Endothelial cell of umbilical vein (primary cell): ENCODE results near the gene THBS1. TPM values are rescaled to one million over a fixed set of nuclear protein-coding genes. Genes with fewer than 3 reads are reported as not detected.

Experiments
- BruUV-seq: library from RNA; stranded (reverse); fragments of 400-500 nt; replicated peaks from 2 replicates; lab custom pipeline; 2021; lab: Mats Ljungman, UMichigan
- CTCF ChIA-PET: fragments of 300-600, 350-600 bp; sonication (Branson Sonifier 250); formaldehyde crosslinking; loops from one replicate; lab custom pipeline; 2021; ENCODE audit warnings: antibody characterized with exemption, inconsistent platforms; lab: Charles Lee
- POLR2A ChIA-PET: fragments of 300-600, 350-600 bp; sonication (Branson Sonifier 250); formaldehyde crosslinking; loops from one replicate; lab custom pipeline; 2021; ENCODE audit warnings: antibody characterized with exemption, inconsistent platforms; lab: Charles Lee
- DNase-seq: peaks from one replicate; pipeline ENCODE4 v3.0.0-alpha.2; 2011; ENCODE audit warnings: low read depth, low spot score
- FAIRE-seq: peaks from 2 replicates; lab custom pipeline; 2011; peaks lifted over from hg19 to GRCh38; lab: Jason Lieb, UNC
- H2AFZ ChIP-seq: 2 replicates; pipeline ENCODE4 v1.6.0; 2012; ENCODE audit warnings: low read depth, low read length, control low read depth, inconsistent platforms
- H3K27ac ChIP-seq: 2 replicates; pipeline ENCODE4 v1.5.1; 2011; ENCODE audit warnings: low read depth, mild to moderate bottlenecking, control low read depth, low read length, moderate library complexity; ENCODE audit not compliant: insufficient read depth
- H3K27me3 ChIP-seq, 2 experiments: 2 replicates each; pipeline versions ENCODE4 v1.6.0 to v1.6.1; 2011; ENCODE audit warnings: low read length in 2 of 2, mixed read lengths in 1 of 2; ENCODE audit not compliant: control insufficient read depth in 2 of 2, insufficient read depth in 2 of 2
- H3K36me3 ChIP-seq, 2 experiments: 2 replicates in 1 of 2; 3 replicates in 1 of 2; pipeline ENCODE4 v1.5.1; 2011; ENCODE audit warnings: low read length in 2 of 2, mild to moderate bottlenecking in 1 of 2, moderate library complexity in 1 of 2; ENCODE audit not compliant: control insufficient read depth in 2 of 2, insufficient read depth in 2 of 2; ENCODE audit errors: extremely low read depth in 1 of 2
- H3K4me1 ChIP-seq: 3 replicates; pipeline ENCODE4 v1.5.1; 2011; ENCODE audit warnings: mild to moderate bottlenecking, low read length; ENCODE audit not compliant: control insufficient read depth, insufficient read depth; ENCODE audit errors: extremely low read depth
- H3K4me2 ChIP-seq: 2 replicates; pipeline ENCODE4 v1.6.1; 2011; ENCODE audit warnings: low read length, control low read depth, mixed read lengths; ENCODE audit not compliant: insufficient read depth
- H3K4me3 ChIP-seq, 3 experiments: fragments of 200-600 bp in 1 of 3; sonication (generic), shearing (Covaris generic) in 1 of 3; replicated peaks in 1 of 3; 2 replicates each; pipeline ENCODE4 v1.5.1; 2011 to 2016; ENCODE audit warnings: control low read depth in 3 of 3, low read length in 3 of 3, mild to moderate bottlenecking in 2 of 3, inconsistent platforms in 1 of 3, low read depth in 1 of 3, moderate library complexity in 1 of 3; ENCODE audit not compliant: insufficient read depth in 1 of 3
- H3K79me2 ChIP-seq: 2 replicates; pipeline ENCODE4 v1.6.0; 2012; ENCODE audit warnings: low read length, inconsistent platforms; ENCODE audit not compliant: control insufficient read depth, insufficient read depth
- H3K9ac ChIP-seq: replicated peaks from 2 replicates; pipeline ENCODE3; 2011; ENCODE audit warnings: low read length, control low read depth; ENCODE audit not compliant: insufficient read depth; ENCODE audit errors: extremely low read depth
- H3K9me1 ChIP-seq: replicated peaks from 3 replicates; pipeline ENCODE4 v1.6.0; 2011; ENCODE audit warnings: mild to moderate bottlenecking, low read length; ENCODE audit not compliant: control insufficient read depth, insufficient read depth; ENCODE audit errors: extremely low read depth
- H3K9me3 ChIP-seq: replicated peaks from 2 replicates; pipeline ENCODE4 v1.5.1; 2012; ENCODE audit warnings: low read length, inconsistent platforms; ENCODE audit not compliant: control insufficient read depth, insufficient read depth
- H4K20me1 ChIP-seq: replicated peaks from 2 replicates; pipeline ENCODE3; 2011; ENCODE audit warnings: mild to moderate bottlenecking, low read length; ENCODE audit not compliant: control insufficient read depth, insufficient read depth; ENCODE audit errors: extremely low read depth
- EZH2 ChIP-seq: IDR thresholded peaks from 2 replicates; pipeline ENCODE4 v1.6.1; 2012; ENCODE audit warnings: borderline replicate concordance, low read depth, mild to moderate bottlenecking, moderate library complexity, low read length, inconsistent platforms; ENCODE audit not compliant: severe bottlenecking
- FOS ChIP-seq: IDR thresholded peaks from 2 replicates; pipeline ENCODE4 v1.6.1; 2011; ENCODE audit warnings: mild to moderate bottlenecking, low read length, moderate library complexity, borderline replicate concordance; ENCODE audit not compliant: insufficient read depth
- GATA2 ChIP-seq: IDR thresholded peaks from 2 replicates; pipeline ENCODE4 v1.7.0; 2011; ENCODE audit warnings: low read depth, mild to moderate bottlenecking, moderate library complexity, mixed read lengths, low read length; ENCODE audit not compliant: insufficient read length, insufficient read depth
- JUN ChIP-seq: IDR thresholded peaks from 2 replicates; pipeline ENCODE4 v1.6.1; 2011; ENCODE audit warnings: borderline replicate concordance, low read depth; ENCODE audit not compliant: insufficient read length, insufficient read depth
- MYC ChIP-seq: IDR thresholded peaks from one replicate; pipeline ENCODE4 v1.6.1; 2011; ENCODE audit warnings: mild to moderate bottlenecking, low read depth, low read length
- POLR2A ChIP-seq: IDR thresholded peaks from 2 replicates; pipeline ENCODE4 v1.6.1; 2012; ENCODE audit warnings: low read depth, mild to moderate bottlenecking, control low read depth, low read length
- POLR2AphosphoS5 ChIP-seq: IDR thresholded peaks from 2 replicates; pipeline ENCODE4 v1.6.1; 2012; ENCODE audit warnings: low read depth, mild to moderate bottlenecking, control low read depth, low read length, moderate library complexity; ENCODE audit not compliant: insufficient read depth
- dilution Hi-C: fragments of 300-500 bp; cut with MboI; formaldehyde crosslinking; loops from one replicate; pipeline ENCODE4 v1.15.0; 2019; ENCODE audit warnings: low sequenced_read_pairs; ENCODE audit not compliant: extremely low pct_ligation_motif_present
- intact Hi-C: fragments of 100-400 bp; cut with micrococcal nuclease; formaldehyde crosslinking; loops from one replicate; pipeline ENCODE4 v1.10.0; 2022
- polyA plus RNA-seq, 4 experiments: library from polyadenylated mRNA; depleted of rRNA in 3 of 4; stranded (reverse) in 3 of 4; unstranded in 1 of 4; fragments of >200 nt; gene quantifications; 2 replicates each; pipeline versions ENCODE4 v1.2.1 to v1.2.3, GENCODE V29; 2011 to 2012; ENCODE audit warnings: missing spikeins in 1 of 4
- total RNA-seq: library from RNA; stranded (reverse); gene quantifications from 2 replicates; pipeline ENCODE4 v1.2.3, GENCODE V29; 2021
- TF ChIP-seq, protein P1 (sequence below), 2 donors: IDR thresholded peaks; 1 replicate in 1 of 2; 2 replicates in 1 of 2; pipeline ENCODE4 v1.5.1; 2011; ENCODE audit warnings: low read length in 2 of 2, mild to moderate bottlenecking in 2 of 2, moderate library complexity in 2 of 2, control low read depth in 1 of 2, inconsistent platforms in 1 of 2, low read depth in 1 of 2; ENCODE audit not compliant: insufficient read depth in 1 of 2; ENCODE audit errors: extremely low read depth in 1 of 2
- TF ChIP-seq, protein P2 (sequence below): IDR thresholded peaks from 2 replicates; pipeline ENCODE4 v1.6.1; 2011; ENCODE audit not compliant: insufficient read depth, insufficient read length

THBS1 gene
- total and polyA plus RNA-seq, 2 donors (not counting 3 experiments of a cell fraction or from before 2014, with no cell fraction given): 6,293 to 8,883 TPM

DNA sequence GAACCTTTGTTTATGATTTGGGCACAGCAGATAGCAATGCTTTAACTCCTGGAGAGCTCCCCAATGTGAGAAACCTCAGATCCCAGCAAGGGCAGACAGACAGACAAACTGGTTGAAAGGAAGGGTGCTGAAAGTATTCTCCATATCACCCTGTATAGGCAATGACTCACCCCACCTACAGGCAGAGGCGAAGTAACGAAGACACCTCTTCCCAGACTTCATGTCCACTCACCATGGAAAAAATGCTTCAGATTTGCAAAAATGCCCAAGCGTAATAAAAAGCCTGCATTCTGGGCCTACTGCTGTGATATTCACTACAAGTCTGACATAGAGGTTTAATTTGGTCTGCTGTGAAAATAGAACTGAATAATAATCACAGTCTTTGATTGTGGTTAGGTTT is 50.5 kb downstream of the THBS1 start:
- H2AFZ ChIP-seq: no peak overlapping the region
- no peaks in the 10 kb centered on the region for H3K79me2 ChIP-seq
- H3K4me3 ChIP-seq: no peak overlapping the region
- no peak for FAIRE-seq
- H3K36me3 ChIP-seq: no peaks in the 10 kb centered on the region
- H4K20me1 ChIP-seq: no peaks in the 10 kb centered on the region
- ChIA-PET POLR2A (no interaction called here), CTCF (interaction anchor here (1.0 to 5.8 kb wide), 8 partner anchors 8 to 125 kb away, joined by 3 to 63 read pairs (median 4); no protein-coding TSS in a partner anchor)
- H3K27me3 ChIP-seq: no peaks in the 10 kb centered on the region
- TF ChIP-seq MYC (no peak), POLR2AphosphoS5 (no peak), FOS (no peak), EZH2 (no peak)
- TF ChIP-seq, protein P1, sequence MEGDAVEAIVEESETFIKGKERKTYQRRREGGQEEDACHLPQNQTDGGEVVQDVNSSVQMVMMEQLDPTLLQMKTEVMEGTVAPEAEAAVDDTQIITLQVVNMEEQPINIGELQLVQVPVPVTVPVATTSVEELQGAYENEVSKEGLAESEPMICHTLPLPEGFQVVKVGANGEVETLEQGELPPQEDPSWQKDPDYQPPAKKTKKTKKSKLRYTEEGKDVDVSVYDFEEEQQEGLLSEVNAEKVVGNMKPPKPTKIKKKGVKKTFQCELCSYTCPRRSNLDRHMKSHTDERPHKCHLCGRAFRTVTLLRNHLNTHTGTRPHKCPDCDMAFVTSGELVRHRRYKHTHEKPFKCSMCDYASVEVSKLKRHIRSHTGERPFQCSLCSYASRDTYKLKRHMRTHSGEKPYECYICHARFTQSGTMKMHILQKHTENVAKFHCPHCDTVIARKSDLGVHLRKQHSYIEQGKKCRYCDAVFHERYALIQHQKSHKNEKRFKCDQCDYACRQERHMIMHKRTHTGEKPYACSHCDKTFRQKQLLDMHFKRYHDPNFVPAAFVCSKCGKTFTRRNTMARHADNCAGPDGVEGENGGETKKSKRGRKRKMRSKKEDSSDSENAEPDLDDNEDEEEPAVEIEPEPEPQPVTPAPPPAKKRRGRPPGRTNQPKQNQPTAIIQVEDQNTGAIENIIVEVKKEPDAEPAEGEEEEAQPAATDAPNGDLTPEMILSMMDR (IDR thresholded peaks at IDR 0.05; ENCODE audit: extremely low read depth in 1 of 2, insufficient read depth in 1 of 2, low read depth in 1 of 2, low read length in 2 of 2): no peak
- H3K4me2 ChIP-seq: no peak overlapping the region
- peaks cover 23% of the 10 kb centered on the region for H3K4me1 ChIP-seq
- H3K9me3 ChIP-seq: no peaks in the 10 kb centered on the region
- H3K9me1 ChIP-seq: no peaks in the 10 kb centered on the region
- BruUV-seq: no TSS peak
- no peak overlapping the region for H3K27ac ChIP-seq
- intact Hi-C loops (no loop called here), dilution Hi-C loops (no loop called here)
- H3K9ac ChIP-seq: no peak overlapping the region
- DNase-seq: no peak

DNA sequence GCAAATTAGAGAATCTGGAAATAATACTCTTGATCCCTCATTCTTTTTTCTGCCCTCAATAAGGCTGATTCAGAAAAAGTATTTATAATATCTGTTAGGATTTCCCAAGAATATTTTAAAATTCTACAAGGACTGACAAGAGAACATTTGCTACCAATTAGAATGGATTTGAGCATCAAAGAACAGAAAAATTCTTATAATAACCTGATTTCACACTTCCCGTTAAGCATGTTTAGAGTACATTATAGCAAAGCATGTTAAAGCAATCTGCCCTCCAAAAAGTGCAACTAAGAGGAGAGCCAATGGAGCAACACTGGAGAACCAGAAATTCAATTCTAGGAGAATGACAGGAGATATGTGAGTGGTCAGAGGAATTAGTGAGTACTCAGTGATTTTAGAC is 57.2 kb downstream of the THBS1 start:
- Histone ChIP-seq H3K79me2 (no peaks in the 10 kb centered on the region), H3K27me3 (no peaks in the 10 kb centered on the region), H3K9me3 (no peaks in the 10 kb centered on the region), H3K4me2 (no peak overlapping the region), H3K4me3 (no peak overlapping the region), H3K4me1 (peaks cover 20% of the 10 kb centered on the region), H3K36me3 (no peaks in the 10 kb centered on the region), H2AFZ (no peak overlapping the region), H4K20me1 (no peaks in the 10 kb centered on the region), H3K9me1 (no peaks in the 10 kb centered on the region), H3K9ac (no peak overlapping the region), H3K27ac (no peak overlapping the region)
- dilution Hi-C loops: no loop called here
- CTCF ChIA-PET: interaction anchor here (1.6 kb wide), 1 partner anchor 13 kb away, joined by 4 read pairs; no protein-coding TSS in a partner anchor
- DNase-seq (no peak), FAIRE-seq (no peak)
- no TSS peak for BruUV-seq
- POLR2A ChIA-PET: no interaction called here
- intact Hi-C loops: no loop called here
- no peak for TF ChIP-seq JUN
- no peak for TF ChIP-seq POLR2A
- no peak for TF ChIP-seq MYC
- TF ChIP-seq EZH2: no peak
- TF ChIP-seq, protein P2, sequence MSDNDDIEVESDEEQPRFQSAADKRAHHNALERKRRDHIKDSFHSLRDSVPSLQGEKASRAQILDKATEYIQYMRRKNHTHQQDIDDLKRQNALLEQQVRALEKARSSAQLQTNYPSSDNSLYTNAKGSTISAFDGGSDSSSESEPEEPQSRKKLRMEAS: no peak
- TF ChIP-seq FOS: no peak
- TF ChIP-seq, protein P1 (IDR thresholded peaks at IDR 0.05; ENCODE audit: extremely low read depth in 1 of 2, insufficient read depth in 1 of 2, low read depth in 1 of 2, low read length in 2 of 2): no peak
- no peak for TF ChIP-seq GATA2
- TF ChIP-seq POLR2AphosphoS5: no peak
